ENCODE measurements around the gene DNASE1L2.

Gene DNASE1L2

GRCh38 chr16:2244926-2245795 lies 8.9 kb downstream of the DNASE1L2 start:
- Histone ChIP-seq H3K27ac (no peak overlapping the region), H3K9ac (ENCODE audit: insufficient read length) (no peak overlapping the region), H3K9me3 (ENCODE audit: low read depth, low read length) (no peaks in the 10 kb centered on the region), H3K4me3 (no peak overlapping the region), H3K36me3 (ENCODE audit: insufficient read depth, low read length) (peaks cover 51% of the 10 kb centered on the region)
- DNase-seq (ENCODE audit: low read depth, low spot score), result no peak
- no peak for TF ChIP-seq FOXP2 (optimal IDR thresholded peaks at IDR 0.05; ENCODE audit: control extremely low read depth, extremely low read length, insufficient read depth)

DNA sequence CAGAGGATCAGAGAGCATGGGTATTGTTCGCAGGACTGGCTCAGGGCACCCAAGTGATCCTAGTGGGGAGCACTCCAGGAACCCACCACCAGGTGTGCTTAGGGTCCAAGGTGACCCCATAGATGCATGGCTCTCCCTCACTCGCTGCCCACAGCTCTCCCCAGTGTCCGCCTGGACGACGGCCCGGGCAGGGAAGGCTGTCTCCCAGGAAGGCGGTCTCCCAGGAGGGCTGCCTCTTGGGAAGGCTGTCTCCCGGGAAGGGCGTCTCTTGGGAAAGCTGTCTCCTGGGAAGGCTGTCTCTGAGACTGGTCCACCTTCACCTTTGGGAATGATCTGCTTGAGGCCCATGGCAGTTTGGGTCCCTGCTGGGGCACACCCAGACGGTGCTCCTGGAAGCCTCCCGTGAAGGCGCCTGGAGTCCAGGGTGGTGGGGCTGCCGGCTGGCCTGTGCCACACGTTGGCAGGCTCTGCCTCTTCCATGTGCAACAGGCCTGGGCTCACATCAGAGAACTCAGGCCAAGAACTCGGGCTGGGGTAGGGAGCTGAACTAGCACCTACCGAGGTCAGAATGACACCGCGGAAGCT lies 10.1 kb downstream of the DNASE1L2 start:
- H3K9me3 ChIP-seq (ENCODE audit: low read depth, low read length), result no peaks in the 10 kb centered on the region
- H3K36me3 ChIP-seq (ENCODE audit: insufficient read depth, low read length), result peaks cover 51% of the 10 kb centered on the region
- no peak overlapping the region for H3K4me3 ChIP-seq
- H3K27ac ChIP-seq, result no peak overlapping the region
- no peak overlapping the region for H3K9ac ChIP-seq (ENCODE audit: insufficient read length)
- DNase-seq (ENCODE audit: low read depth, low spot score), result no peak
- TF ChIP-seq EZH2 (IDR thresholded peaks at IDR 0.05) (no peak), FOXP2 (optimal IDR thresholded peaks at IDR 0.05; ENCODE audit: control extremely low read depth, extremely low read length, insufficient read depth) (no peak), POLR2AphosphoS5 (IDR thresholded peaks at IDR 0.05; ENCODE audit: borderline replicate concordance, low read depth, low read length) (no peak)

DNA sequence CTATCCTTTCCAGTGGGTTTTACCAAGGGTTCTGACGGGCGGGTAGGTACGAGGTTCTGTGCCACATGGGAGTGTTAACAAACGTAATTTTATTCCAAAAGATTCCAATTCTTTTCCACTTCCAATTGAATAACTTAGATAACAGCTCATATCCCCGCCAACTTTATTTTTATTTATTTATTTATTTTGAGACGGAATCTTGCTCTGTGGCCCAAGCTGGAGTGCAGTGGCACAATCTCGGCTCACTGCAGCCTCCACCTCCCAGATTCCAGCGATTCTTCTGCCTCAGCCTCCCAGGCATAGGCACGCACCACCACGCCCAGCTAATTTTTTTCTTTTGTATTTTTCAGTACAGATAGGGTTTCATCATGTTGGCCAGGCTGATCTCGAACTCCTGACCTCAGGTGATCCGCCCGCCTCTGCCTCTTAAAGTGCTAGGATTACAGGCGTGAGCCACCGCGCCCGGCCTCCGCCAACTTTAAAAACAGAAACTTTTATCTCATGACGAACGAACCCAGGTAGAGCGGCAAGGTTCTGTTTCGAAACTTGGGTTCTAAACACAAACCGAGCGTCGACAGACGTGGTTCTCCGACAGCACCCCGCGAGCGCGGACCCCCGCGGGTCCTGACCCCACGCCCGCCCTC lies 14.5 kb downstream of the DNASE1L2 start:
- H3K9ac ChIP-seq (ENCODE audit: insufficient read length), result no peak overlapping the region
- no peaks in the 10 kb centered on the region for H3K9me3 ChIP-seq (ENCODE audit: low read depth, low read length)
- H3K4me3 ChIP-seq, result no peak overlapping the region
- peaks cover 64% of the 10 kb centered on the region for H3K36me3 ChIP-seq (ENCODE audit: insufficient read depth, low read length)
- TF ChIP-seq FOXP2 (optimal IDR thresholded peaks at IDR 0.05; ENCODE audit: control extremely low read depth, extremely low read length, insufficient read depth) (no peak), EZH2 (IDR thresholded peaks at IDR 0.05) (no peak), POLR2AphosphoS5 (IDR thresholded peaks at IDR 0.05; ENCODE audit: borderline replicate concordance, low read depth, low read length) (no peak)
- no peak for DNase-seq (ENCODE audit: low read depth, low spot score)
- peak overlapping the region; percentile 31; the same call in 1 of the 2 replicates for H3K27ac ChIP-seq

- DNase-seq (ENCODE audit: low read depth, low spot score), result no peak
- H3K9ac ChIP-seq (ENCODE audit: insufficient read length), result no peak within 1 kb of the TSS
- no peaks in the 10 kb centered on the region for H3K9me3 ChIP-seq (ENCODE audit: low read depth, low read length)
- peaks cover 64% of the 10 kb centered on the region for H3K36me3 ChIP-seq (ENCODE audit: insufficient read depth, low read length)
- TF ChIP-seq POLR2AphosphoS5 (IDR thresholded peaks at IDR 0.05; ENCODE audit: borderline replicate concordance, low read depth, low read length) (peak; percentile 65), EZH2 (IDR thresholded peaks at IDR 0.05) (no peak), FOXP2 (optimal IDR thresholded peaks at IDR 0.05; ENCODE audit: control extremely low read depth, extremely low read length, insufficient read depth) (no peak)
- H3K27ac ChIP-seq, result peak within 1 kb of the TSS; percentile 31; the same call in 1 of the 2 replicates
- no peak within 1 kb of the TSS for H3K4me3 ChIP-seq
Measured at GRCh38 chr16:2251296-2252111, 15.3 kb downstream of the DNASE1L2 start, which contains the start of gene ECI1. ECI1 (minus strand) TSS chr16:2251587; CDS start chr16:2251566, 21 bp downstream.

DNA sequence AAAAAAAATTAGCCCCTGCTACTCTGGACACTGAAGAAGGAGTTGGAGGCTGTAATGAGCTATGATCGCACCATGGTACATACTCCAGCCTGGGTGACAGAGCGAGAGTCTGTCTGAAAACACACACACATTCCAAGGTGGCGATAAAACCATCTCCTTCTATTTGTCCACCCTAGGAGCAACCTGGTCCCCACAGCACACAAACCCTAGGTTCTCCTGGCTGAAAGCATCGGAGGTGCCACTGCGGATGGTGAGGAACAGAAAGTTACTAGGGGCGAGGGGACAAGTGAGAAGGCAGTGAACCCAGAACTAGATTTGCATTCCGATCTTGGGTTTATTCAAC lies 16.5 kb downstream of the DNASE1L2 start:
- no peak overlapping the region for H3K9ac ChIP-seq (ENCODE audit: insufficient read length)
- peaks cover 73% of the 10 kb centered on the region for H3K36me3 ChIP-seq (ENCODE audit: insufficient read depth, low read length)
- H3K4me3 ChIP-seq, result no peak overlapping the region
- no peak overlapping the region for H3K27ac ChIP-seq
- TF ChIP-seq EZH2 (IDR thresholded peaks at IDR 0.05), result no peak
- TF ChIP-seq POLR2AphosphoS5 (IDR thresholded peaks at IDR 0.05; ENCODE audit: borderline replicate concordance, low read depth, low read length), result no peak
- TF ChIP-seq FOXP2 (optimal IDR thresholded peaks at IDR 0.05; ENCODE audit: control extremely low read depth, extremely low read length, insufficient read depth), result no peak
- DNase-seq (ENCODE audit: low read depth, low spot score), result no peak
- no peaks in the 10 kb centered on the region for H3K9me3 ChIP-seq (ENCODE audit: low read depth, low read length)

GRCh38 chr16:2253293-2253692 lies 17.0 kb downstream of the DNASE1L2 start:
- Histone ChIP-seq H3K9ac (ENCODE audit: insufficient read length) (no peak overlapping the region), H3K36me3 (ENCODE audit: insufficient read depth, low read length) (peaks cover 78% of the 10 kb centered on the region), H3K27ac (no peak overlapping the region), H3K4me3 (no peak overlapping the region), H3K9me3 (ENCODE audit: low read depth, low read length) (no peaks in the 10 kb centered on the region)
- TF ChIP-seq FOXP2 (optimal IDR thresholded peaks at IDR 0.05; ENCODE audit: control extremely low read depth, extremely low read length, insufficient read depth) (no peak), POLR2AphosphoS5 (IDR thresholded peaks at IDR 0.05; ENCODE audit: borderline replicate concordance, low read depth, low read length) (no peak), EZH2 (IDR thresholded peaks at IDR 0.05) (no peak)
- no peak for DNase-seq (ENCODE audit: low read depth, low spot score)

GRCh38 chr16:2256531-2257140 lies 20.4 kb downstream of the DNASE1L2 start:
- no peak for TF ChIP-seq FOXP2 (optimal IDR thresholded peaks at IDR 0.05; ENCODE audit: control extremely low read depth, extremely low read length, insufficient read depth)
- TF ChIP-seq EZH2 (IDR thresholded peaks at IDR 0.05), result no peak
- no peak for TF ChIP-seq POLR2AphosphoS5 (IDR thresholded peaks at IDR 0.05; ENCODE audit: borderline replicate concordance, low read depth, low read length)
- H3K36me3 ChIP-seq (ENCODE audit: insufficient read depth, low read length), result peaks cover 100% of the 10 kb centered on the region

More at GRCh38 chr16:2256531-2257140, 20.4 kb downstream of the DNASE1L2 start:
- no peak for DNase-seq (ENCODE audit: low read depth, low spot score)
- Histone ChIP-seq H3K9me3 (ENCODE audit: low read depth, low read length) (no peaks in the 10 kb centered on the region), H3K9ac (ENCODE audit: insufficient read length) (no peak overlapping the region), H3K4me3 (no peak overlapping the region), H3K27ac (no peak overlapping the region)

Data from SK-N-MC (cell line).